Measurements from ENCODE around the gene POLN. TPM values are rescaled to one million over a fixed set of nuclear protein-coding genes. Genes with fewer than 3 reads are reported as not detected.

Gene POLN
- total RNA-seq, 4 donors from 2014 or later, result 0.27 to 2.6 (median 1.4) TPM

DNA sequence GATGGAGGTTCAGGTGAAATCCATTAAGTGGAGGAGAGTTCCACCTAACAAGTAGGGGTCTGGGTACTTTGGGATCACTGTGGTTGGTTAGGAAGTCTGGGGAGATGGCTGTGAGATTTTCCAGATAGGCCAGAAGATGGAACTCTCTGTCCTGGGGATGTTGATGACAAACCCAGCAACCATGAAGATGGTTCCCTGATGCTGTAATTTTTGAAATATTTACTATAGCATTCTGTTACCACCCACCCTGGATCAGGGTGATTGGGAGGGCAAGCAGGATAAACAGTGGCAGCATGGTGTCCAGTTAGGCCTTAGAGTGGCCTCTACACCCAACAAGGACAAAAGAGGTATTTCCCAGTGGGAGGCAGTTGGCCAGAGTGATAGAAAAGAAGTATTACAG lies 217.2 kb downstream of the POLN start:
- H3K9me3 ChIP-seq, result no peaks in the 10 kb centered on the region
- DNase-seq, result no peak
- TF ChIP-seq POLR2AphosphoS5 (IDR thresholded peaks at IDR 0.05) (no peak), POLR2A (IDR thresholded peaks at IDR 0.05) (no peak), EP300 (IDR thresholded peaks at IDR 0.05; ENCODE audit: low read depth) (no peak)
- TF ChIP-seq, protein P1, sequence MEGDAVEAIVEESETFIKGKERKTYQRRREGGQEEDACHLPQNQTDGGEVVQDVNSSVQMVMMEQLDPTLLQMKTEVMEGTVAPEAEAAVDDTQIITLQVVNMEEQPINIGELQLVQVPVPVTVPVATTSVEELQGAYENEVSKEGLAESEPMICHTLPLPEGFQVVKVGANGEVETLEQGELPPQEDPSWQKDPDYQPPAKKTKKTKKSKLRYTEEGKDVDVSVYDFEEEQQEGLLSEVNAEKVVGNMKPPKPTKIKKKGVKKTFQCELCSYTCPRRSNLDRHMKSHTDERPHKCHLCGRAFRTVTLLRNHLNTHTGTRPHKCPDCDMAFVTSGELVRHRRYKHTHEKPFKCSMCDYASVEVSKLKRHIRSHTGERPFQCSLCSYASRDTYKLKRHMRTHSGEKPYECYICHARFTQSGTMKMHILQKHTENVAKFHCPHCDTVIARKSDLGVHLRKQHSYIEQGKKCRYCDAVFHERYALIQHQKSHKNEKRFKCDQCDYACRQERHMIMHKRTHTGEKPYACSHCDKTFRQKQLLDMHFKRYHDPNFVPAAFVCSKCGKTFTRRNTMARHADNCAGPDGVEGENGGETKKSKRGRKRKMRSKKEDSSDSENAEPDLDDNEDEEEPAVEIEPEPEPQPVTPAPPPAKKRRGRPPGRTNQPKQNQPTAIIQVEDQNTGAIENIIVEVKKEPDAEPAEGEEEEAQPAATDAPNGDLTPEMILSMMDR (IDR thresholded peaks at IDR 0.05), result no peak
- H3K27me3 ChIP-seq, result peaks cover 21% of the 10 kb centered on the region
- no peak overlapping the region for H3K4me3 ChIP-seq
- intact Hi-C loops (cut with DNase I; ENCODE audit: low total_unique reads), result no loop called here
- H3K27ac ChIP-seq, result no peak overlapping the region
- no peaks in the 10 kb centered on the region for H3K36me3 ChIP-seq
- peaks cover 0 to 11% (median 0%) of the 10 kb centered on the region in 4 donors for H3K4me1 ChIP-seq
- in situ Hi-C loops (cut with MboI; ENCODE audit: low pct_ligation_motif_present in 1 of 4, low pct_unique_long_range_greater_than_20kb in 1 of 4, low sequenced_read_pairs in 3 of 4), result no loop called here

Small RNA genes lying within 50 kb of the gene (small RNA-seq; reads per million reads assigned to genes)
- gene COX6B1P5, result 0 reads per million in 4 donors

Other genes with a start within 250 kb of the POLN start
- 10 to 100 TPM; 22.0 to 80.4 (median 31.8) TPM for gene NELFA, start 233.1 kb downstream of the POLN start, total RNA-seq
- 1 to 10 TPM in 1 of 4 donors, under 1 TPM in 2, not detected in 1; 0.14 to 1.9 (median 0.64) TPM for gene NAT8L, start 182.8 kb downstream of the POLN start, total RNA-seq
- 10 to 100 TPM in 3 of 4 donors, 1 to 10 TPM in 1; 2.0 to 18.0 (median 11.3) TPM for gene HAUS3, start within 50 bp of the POLN start, total RNA-seq
- gene MXD4, start 20.0 kb upstream of the POLN start, total RNA-seq, result 100 to 1,000 TPM in 1 of 4 donors, 10 to 100 TPM in 3; 48.1 to 101 (median 57.7) TPM
- gene ZFYVE28, start 176.5 kb upstream of the POLN start, total RNA-seq, result 100 to 1,000 TPM in 1 of 4 donors, 10 to 100 TPM in 3; 44.8 to 110 (median 69.6) TPM
- gene CFAP99, start 176.8 kb upstream of the POLN start, total RNA-seq, result under 1 TPM in 3 of 4 donors, not detected in 1; 0.32 to 0.82 (median 0.60) TPM
- gene RNF4, start 227.0 kb upstream of the POLN start, total RNA-seq, result 10 to 100 TPM; 20.9 to 50.5 (median 35.8) TPM

Data from transverse colon (tissue), 4 donors.